Embryonic facial prominence (tissue), 1 donor: ENCODE data around the gene PRR20B.
A peak's percentile ranks its signal among the peaks of the same experiment; 100 is the strongest.
"Not testable (repeated sequence)": the region's sequence is repeated elsewhere in the genome, so short reads cannot be mapped to it uniquely, and the experiment has no call there.

Source experiments
- DNase-seq: peaks from one replicate; pipeline ENCODE4 v3.0.0-alpha.2; 2016; ENCODE audit errors: extremely low spot score

The PRR20B gene

DNA sequence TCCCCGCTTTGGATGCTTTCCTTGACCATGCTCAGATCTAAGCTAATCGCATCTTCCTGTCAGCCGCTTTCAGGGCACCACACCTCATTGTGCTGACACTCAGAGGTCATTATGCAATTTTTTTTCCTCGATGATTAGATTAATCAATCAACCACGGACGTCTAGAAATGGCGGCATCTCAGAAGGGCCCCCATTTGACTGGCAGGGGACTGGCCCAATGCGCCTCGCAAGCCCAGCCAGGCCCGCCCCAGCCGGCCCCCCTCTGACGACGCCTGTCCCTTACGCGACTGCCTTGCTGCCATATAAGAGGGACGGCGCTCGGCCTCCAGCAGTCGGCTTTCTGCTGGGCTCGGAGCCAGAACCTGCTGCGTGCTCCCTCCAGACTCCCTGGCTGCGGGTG is at the start of gene PRR20B:
Gene PRR20B, plus strand, starts transcription at position 301 of the 400 bp plus-strand sequence. CDS start 387 bp downstream, outside the sequence.
- DNase-seq, result not testable (repeated sequence)

DNA sequence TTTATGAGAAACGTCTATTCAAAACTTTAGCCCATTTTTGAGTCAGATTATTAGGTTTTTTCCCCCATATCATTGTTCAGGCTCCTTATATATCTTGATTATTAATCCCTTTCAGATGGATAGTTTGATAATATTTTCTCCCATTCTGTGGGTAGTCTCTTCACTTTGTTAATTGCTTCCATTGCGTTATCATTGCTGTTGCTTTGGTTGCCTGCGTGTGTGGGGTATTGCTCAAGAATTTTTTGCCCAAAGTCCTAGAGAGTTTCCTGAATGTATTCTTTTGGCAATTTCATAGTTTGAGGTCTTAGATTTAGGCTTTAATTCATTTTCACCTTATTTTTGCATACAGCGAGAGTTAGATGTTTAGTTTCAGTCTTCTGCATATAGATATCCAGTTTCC is 32.3 kb upstream of the PRR20B start:
- DNase-seq, result no peak

DNA sequence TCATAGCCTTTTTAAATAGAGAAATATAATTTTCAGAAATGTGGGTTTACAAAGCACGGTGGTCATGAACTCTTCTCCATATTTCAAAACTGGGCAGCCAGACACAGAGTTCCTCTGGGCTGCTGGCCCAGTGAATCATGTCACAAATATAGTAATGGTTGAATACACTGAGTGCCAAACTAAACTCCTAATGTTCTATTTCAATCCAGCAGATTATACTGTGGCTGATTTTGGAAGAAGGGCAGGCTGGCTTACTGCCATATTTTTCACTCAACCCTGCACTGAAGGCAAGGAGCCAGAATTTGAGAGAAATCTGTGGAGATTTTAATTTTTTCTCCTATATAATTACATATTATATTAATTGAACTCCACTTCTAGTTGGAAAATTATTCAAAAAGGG is 23.6 kb upstream of the PRR20B start:
- peak; percentile 22 for DNase-seq

DNA sequence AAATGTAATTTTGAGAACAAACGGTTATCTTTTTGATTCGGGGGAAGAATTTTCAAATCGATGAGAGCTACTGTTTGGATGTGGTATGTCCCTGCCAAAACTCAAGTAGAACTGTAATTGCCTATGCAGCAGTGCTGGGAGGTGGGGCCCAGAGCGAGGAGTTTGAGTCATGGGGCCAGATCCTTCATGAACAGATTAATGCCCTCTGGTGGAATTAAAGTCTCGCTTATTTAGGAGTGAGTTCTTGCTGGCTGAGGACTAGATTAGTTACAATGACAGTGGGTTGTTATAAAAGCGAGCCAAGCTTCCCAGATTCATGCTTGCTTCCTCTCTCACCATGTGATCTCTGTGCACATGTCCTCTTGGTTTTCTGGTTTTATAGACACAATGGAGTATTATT is 18.4 kb upstream of the PRR20B start:
- no peak for DNase-seq

DNA sequence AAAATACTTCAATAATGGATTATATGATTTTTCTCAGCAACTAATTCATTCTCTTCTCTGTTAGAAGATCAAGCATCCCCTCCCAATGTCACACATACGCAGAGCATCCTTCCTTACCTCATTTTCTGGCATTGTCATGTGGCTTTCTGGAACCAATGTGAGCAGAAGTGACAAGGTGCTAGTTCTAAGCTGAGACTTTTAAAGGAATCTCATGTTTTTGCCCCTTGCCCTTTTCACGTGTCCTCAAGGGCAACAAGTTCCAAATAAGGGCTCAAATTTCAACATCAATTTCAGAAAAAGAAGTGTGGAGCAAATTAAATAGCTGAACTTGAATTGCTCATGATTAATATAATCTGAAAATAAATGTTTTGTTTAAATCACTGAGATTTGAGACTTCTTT is 11.2 kb upstream of the PRR20B start:
- no peak for DNase-seq

DNA sequence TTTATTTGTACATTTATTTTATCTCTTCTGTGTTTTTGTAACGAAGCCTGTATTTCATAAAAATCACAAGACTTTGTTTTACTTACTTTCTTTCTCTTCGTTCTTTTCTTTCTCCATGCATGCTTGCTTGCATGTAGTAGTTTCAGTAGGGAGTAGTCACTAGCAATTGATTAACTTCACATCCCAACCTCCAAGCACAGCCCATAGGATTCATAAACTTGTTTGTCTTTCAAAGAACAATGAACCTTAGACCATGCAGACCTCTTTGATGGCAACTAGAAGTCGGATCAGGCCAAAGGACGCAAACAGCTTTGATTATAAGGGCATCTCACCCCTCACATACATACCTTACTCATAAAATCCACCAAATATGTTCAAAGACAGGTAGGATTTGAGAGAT is 9.7 kb upstream of the PRR20B start:
- no peak for DNase-seq

DNA sequence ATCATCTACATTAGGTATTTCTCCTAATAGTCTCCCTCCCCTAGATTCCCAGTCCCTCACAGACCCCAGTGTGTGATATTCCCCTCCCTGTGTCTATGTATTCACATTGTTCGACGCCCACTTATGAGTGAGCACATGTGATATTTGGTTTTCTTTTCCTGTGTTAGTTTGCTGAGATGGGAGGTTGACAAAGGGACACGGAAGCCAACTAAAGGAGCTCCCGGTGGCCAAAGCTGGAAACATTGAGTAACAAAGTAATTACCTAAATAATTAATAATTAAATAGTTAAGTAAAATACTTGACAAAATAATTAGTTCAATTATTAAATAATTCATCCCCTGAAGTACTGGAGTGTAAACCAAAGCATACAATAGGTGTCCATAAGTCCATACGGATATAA is 8.3 kb upstream of the PRR20B start:
- no peak for DNase-seq

DNA sequence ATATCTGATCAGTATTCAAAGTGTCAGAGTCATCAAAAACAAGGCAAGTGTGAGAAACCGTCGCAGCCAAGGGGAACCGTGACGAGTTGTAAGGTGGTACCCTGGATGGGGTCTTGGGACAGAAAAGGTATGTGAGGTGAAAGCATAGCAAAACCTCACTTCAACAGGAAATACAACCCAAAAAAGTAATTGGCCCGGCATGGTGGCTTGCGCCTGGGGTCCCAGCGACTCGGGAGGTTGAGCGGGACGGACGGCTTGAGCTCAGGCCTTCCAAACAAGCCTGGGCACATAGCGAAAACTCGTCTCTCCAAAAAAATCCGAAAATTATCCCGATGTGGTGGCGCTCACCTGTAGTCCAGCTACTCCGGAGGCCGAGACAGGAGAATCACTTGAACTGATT is 7.5 kb upstream of the PRR20B start:
- not testable (repeated sequence) for DNase-seq

DNA sequence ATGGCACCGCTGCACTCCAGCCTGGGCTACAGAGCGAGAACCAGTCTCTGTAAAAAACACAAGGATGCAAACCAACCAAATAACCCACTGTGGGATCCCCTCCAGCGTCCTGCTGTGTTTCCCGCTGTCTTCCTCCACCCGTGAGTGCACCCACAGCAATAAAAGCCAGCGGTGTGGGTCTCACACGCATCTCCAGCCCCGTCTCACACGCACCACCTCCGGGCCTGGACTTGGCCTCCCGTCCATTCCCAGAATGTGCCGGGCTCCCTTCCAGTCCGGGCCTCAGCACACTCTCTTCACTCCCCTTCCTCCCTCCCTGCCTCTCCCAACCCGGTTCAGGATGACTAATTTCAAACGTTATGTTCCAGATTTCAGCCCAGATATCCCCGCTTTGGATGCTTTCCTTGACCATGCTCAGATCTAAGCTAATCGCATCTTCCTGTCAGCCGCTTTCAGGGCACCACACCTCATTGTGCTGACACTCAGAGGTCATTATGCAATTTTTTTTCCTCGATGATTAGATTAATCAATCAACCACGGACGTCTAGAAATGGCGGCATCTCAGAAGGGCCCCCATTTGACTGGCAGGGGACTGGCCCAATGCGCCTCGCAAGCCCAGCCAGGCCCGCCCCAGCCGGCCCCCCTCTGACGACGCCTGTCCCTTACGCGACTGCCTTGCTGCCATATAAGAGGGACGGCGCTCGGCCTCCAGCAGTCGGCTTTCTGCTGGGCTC is 6.9 kb upstream of the PRR20B start, which contains the start of gene PRR20A:
Gene PRR20A, plus strand, starts transcription at position 684 of the 734 bp plus-strand sequence. CDS start 387 bp downstream, outside the sequence.
- not testable (repeated sequence) for DNase-seq

DNA sequence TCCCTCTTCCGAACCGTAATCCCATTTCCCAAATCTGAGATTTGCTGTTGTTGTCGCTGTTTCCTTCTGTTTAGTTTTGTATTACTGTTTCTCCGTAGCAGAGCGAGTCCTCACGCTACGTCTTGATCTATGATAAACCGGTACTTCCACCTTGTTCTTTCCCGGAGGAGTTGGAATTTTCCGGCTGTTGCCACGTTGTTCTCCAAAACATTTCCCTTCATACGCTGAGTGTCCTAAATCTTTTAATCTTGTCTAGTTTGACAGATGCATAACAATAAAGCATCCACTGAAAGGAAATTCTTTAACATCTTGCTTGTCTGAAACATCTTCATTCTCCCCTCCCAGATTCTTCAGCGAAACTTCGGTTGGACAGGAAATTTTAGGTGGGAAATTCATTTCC is 818 bp downstream of the PRR20B start:
- not testable (repeated sequence) for DNase-seq

DNA sequence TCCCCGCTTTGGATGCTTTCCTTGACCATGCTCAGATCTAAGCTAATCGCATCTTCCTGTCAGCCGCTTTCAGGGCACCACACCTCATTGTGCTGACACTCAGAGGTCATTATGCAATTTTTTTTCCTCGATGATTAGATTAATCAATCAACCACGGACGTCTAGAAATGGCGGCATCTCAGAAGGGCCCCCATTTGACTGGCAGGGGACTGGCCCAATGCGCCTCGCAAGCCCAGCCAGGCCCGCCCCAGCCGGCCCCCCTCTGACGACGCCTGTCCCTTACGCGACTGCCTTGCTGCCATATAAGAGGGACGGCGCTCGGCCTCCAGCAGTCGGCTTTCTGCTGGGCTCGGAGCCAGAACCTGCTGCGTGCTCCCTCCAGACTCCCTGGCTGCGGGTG is 6.5 kb downstream of the PRR20B start, which contains the start of gene PRR20C:
Gene PRR20C, plus strand, starts transcription at position 301 of the 400 bp plus-strand sequence. CDS start 387 bp downstream, outside the sequence.
- not testable (repeated sequence) for DNase-seq

DNA sequence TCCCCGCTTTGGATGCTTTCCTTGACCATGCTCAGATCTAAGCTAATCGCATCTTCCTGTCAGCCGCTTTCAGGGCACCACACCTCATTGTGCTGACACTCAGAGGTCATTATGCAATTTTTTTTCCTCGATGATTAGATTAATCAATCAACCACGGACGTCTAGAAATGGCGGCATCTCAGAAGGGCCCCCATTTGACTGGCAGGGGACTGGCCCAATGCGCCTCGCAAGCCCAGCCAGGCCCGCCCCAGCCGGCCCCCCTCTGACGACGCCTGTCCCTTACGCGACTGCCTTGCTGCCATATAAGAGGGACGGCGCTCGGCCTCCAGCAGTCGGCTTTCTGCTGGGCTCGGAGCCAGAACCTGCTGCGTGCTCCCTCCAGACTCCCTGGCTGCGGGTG is 13.0 kb downstream of the PRR20B start, which contains the start of gene PRR20D:
Gene PRR20D, plus strand, starts transcription at position 301 of the 400 bp plus-strand sequence. CDS start 387 bp downstream, outside the sequence.
- DNase-seq, result not testable (repeated sequence)

DNA sequence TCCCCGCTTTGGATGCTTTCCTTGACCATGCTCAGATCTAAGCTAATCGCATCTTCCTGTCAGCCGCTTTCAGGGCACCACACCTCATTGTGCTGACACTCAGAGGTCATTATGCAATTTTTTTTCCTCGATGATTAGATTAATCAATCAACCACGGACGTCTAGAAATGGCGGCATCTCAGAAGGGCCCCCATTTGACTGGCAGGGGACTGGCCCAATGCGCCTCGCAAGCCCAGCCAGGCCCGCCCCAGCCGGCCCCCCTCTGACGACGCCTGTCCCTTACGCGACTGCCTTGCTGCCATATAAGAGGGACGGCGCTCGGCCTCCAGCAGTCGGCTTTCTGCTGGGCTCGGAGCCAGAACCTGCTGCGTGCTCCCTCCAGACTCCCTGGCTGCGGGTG is 19.6 kb downstream of the PRR20B start, which contains the start of gene PRR20E:
Gene PRR20E, plus strand, starts transcription at position 301 of the 400 bp plus-strand sequence. CDS start 387 bp downstream, outside the sequence.
- DNase-seq, result not testable (repeated sequence)

DNA sequence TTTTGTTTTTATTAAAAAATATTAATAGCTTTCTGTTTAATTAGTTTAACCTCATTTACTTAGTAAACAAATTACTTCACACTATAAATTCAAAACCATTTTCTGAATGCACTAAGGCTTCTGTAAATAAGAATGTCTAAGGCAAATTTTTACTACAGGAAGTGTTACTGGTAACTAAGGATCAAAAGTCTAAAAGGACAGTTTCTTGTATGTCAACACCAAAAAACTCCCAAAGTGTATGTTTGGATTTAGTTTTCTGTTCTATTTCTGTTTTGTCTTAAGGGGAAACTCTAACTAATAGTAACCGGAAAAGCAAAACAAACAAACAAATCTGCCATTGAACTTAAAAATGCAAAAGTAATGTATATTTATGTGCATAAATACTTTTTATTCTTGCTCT is 44.4 kb downstream of the PRR20B start:
- DNase-seq, result no peak
